ENCODE results near the gene CLEC10A.
A peak's percentile ranks its signal among the peaks of the same experiment; 100 is the strongest.
"Not testable (repeated sequence)": the region's sequence is repeated elsewhere in the genome, so short reads cannot be mapped to it uniquely, and the experiment has no call there.

CLEC10A gene

DNA sequence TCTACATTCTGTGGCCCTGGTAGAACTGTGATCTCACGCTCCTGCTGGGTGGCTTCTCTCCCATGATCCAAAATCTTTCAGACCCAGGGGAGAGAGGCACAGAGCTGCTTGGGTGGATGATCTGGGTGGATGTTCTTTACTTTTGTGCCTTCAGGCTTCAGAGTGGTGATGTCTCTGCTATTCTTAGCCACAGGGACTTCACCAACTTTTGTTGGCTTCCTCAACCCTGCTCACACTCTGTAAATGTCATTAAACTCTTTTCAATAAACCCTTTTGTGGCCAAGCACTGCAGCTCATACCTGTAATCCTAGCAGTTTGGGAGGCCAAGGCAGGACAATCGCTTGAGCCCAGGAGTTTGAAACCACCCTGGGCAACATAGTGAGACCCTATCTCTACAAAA, 7.6 kb downstream of the CLEC10A start:
- no peak for DNase-seq (ENCODE audit: low read depth)

- no peak for DNase-seq (ENCODE audit: low read depth)
Observed at GRCh38 chr17:7070712-7071111, 9.3 kb downstream of the CLEC10A start.

GRCh38 chr17:7068268-7068667, 11.8 kb downstream of the CLEC10A start:
- no peak for DNase-seq (ENCODE audit: low read depth)

- no peak for DNase-seq (ENCODE audit: low read depth)
Observed at GRCh38 chr17:7067198-7067597, 12.9 kb downstream of the CLEC10A start.

- peak; percentile 34 for DNase-seq (ENCODE audit: low read depth)
Observed at GRCh38 chr17:7064261-7064660, 15.8 kb downstream of the CLEC10A start.

DNA sequence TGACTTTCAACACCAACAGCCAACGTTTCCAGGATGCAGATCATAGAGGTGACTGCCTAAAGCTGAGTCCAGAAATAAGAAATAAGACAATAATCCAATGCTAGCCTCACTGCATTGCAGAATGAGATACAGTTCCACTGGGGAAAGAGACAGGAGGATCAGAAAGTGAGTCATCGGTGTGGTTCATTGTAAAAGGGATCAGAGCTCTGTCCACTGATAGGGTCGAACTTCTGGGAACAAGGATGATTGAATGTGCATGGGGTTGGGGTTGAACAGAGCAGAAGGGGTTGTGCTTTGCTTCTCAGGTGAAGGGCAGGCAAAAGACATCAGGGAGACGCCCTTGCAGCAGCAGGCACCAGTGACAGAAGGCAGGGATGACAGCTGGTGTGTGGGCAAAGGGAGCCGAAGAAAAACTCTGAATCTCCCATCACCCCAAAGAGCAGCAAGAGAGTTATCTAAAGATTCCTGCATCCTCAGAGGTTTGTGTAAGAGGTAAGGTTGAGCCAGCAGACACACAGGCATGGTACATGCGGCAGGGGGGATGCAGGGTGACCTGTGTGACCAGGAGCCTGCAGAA, 16.4 kb downstream of the CLEC10A start:
- DNase-seq (ENCODE audit: low read depth) = peak; percentile 31

DNA sequence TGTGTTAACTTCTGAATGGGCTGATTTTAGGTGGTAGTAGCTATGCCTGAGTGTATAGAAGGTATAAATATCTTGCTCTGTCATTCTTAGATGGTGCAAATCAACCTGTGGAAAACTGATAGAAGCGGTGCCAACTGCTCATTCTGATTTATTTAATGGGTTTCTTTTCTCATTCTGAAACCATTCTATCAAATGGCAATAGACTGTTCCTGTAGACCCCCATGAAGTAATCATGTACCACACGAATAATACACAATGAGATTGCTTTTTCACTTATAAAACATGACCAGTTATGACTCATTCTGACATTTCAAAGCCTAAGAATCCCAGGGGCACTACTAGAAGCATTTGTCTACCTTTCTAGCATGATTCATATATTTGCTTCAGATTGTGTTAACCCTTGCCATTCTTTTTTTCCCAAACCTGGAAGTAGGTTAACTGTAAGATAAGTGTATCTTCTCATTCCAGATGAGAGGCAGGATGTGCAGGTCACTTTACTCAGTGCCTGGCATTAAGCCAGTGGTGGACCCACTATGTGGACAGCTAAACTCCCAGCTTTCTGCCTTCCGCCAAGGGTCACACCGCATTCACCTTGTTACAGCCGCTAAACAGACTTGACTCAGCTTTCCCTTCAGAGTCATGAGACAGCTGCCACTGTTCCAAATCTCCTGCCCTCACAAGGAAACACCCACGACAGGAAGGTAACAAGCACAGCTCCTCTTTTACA, 19.7 kb downstream of the CLEC10A start:
- DNase-seq (ENCODE audit: low read depth) = peak; percentile 85

DNA sequence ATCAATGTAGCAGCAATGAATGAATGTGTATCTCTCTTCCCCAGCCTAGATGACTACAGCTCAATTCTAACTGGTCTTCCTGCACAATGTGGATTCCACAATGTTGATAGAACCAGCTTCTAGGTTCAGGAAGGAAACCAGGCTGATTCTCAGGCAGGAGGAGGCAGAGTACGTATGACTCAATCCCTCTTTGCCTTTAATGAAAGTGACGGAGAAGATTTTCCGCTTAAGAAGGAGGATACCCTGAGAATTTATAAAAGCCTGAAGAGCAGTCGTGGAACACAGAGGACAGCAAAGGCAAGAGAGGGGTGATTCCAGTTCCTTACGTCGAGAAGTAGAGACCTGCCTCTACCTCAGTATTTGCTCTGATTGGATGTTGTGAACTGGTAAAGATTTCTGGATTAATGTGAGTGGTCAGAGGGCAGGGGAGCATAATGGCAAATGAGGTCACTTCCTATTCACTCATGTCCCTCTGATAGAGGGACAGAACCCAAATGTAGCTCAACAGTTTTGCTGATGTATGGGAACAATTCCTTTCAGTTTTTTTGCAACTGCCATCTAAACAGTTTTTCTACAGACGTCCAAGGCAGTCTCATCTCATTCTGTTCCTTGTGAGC, 21.1 kb downstream of the CLEC10A start:
- DNase-seq (ENCODE audit: low read depth) = peak; percentile 71

GRCh38 chr17:7056386-7056785, 23.7 kb downstream of the CLEC10A start:
- DNase-seq (ENCODE audit: low read depth) = peak; percentile 65

GRCh38 chr17:7050583-7050982, 29.5 kb downstream of the CLEC10A start:
- not testable (repeated sequence) for DNase-seq (ENCODE audit: low read depth)

- DNase-seq (ENCODE audit: low read depth) = no peak
Observed at GRCh38 chr17:7048968-7049367, 31.1 kb downstream of the CLEC10A start.

DNA sequence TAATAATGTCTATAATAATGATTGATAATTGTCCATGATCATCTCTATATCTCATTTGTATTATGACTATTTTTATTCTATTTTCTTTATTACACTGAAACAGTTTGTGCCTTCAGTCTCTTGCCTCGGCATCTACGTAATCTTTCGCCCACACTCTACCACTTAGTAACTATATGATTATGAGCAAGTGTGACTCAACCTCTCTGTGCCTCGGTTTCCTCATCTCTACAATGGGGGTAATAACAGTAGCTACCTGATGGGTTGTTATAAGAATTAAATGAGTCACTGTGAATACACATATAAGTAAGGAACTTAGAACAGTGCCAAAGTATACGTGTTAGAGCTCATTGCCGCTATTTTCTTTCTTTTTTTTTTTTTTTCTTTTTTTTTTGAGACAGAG, 32.5 kb downstream of the CLEC10A start:
- DNase-seq (ENCODE audit: low read depth) = no peak

DNA sequence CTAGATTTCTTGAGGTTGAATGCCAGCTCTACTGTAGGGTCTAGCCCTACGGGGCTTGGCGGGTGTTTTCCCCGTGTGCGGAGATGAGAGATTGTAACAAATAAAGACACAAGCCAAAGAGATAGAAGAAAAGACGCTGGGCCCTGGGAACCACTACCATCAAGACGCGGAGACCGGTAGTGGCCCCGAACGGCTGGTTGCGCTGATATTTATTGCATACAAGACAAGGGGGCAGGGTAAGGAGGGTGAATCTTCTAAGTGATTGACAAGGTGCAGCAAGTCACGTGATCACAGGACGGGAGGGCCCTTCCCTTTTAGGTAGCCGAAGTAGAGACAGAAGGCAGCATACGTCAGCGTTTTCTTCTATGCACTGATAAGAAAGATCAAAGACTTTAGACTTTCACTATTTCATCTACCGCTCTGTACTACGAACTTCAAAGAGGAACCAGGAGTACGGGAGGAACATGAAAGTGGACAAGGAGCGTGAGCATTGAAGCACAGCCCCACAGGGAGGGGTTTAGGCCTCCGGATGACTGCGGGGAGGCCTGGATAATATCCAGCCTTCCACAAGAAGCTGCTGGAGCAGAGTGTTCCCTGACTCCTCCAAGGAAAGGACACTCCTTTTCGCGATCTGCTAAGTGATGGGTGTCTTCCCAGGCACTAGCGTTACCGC, 33.2 kb downstream of the CLEC10A start:
- not testable (repeated sequence) for DNase-seq (ENCODE audit: low read depth)

DNA sequence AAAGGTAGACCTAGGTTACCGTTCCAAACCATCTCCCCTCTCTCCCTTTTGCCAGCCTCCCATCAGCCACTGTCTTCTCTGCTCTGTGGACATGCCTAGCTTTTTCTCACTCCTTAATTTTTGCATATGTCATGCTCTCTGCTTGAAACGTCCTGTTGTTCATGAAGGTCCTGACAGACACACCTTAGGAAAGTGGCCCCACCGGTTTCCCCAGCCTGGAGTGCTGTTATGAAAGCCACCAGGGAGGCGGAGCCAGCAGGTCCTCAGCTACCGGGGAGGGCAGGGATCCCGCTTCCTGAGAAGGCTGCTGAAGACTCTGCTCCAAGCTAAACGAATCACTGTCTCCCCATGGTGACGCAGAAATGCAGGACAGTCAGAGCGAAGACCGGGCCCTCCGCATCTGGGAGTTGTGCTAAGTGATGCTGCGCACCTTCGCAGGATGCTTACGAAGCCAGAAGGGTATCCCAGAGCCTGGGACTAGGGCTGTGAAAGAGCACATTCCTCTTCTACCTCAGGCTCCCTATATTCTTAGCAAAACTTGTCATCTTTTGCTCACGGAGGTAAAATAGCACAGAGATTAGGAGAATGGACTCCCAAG, 33.8 kb downstream of the CLEC10A start:
- no peak for DNase-seq (ENCODE audit: low read depth)

DNA sequence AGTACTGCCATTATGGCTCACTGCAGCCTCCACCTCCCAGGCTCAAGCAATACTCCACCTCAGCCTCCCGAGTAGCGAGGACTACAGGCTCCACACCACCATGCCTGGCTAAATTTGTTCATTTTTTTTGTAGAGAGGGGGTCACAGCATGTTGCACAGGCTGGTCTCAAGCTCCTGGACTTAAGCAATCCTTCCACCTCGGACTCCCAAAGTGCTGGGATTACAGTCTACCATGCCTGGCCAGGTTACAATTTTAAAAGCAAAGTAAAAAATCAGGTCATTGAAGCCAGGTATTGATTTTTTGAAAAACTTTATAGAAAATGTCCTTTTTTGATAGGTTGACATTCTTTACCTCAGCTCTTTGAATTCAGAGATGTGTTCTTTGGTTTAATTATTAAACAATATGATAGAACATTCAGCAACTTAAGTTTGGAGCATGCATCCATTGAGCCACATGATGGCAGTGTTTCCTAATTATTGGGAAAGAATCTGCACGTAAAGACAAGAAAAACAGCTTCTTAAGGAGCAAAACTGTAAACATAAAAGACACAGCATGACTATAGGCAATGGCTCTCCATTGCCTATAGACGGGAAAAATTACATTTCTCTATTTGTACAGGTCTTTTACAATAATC, 34.4 kb downstream of the CLEC10A start:
- DNase-seq (ENCODE audit: low read depth) = peak; percentile 86

DNA sequence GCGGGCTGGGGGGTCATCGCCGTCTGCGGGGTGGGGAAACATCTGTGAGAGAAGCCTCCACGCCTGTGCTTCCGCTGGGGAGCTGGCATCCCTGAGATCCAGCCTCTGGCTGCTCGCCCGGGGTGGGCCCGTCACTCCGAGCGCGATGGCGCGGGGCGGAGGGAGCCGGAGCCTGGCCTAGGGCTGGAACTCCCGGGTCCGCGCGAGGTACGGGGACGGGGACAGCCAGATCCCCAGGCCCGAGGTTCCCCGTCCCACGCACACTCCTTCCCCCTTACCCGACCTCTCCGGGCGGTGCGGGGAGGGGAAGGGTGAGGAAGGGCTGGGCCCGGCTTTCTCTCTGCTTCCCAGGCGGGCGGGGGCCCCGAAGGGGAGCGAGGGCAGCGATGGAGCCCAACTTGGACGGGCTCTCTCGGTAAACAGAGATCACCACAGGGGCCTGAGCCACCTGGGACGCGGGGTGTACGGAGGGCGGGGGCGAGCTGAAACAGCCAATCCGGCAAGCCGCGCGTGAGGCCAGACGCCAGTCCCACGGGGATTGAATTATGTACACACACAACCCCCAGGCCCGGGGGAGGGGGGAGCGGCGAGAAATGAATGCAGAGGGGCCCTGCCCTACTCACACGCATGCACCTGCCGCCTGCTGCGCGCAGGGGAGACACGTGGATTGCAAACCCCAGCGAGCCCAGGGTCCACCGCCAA, 36.4 kb downstream of the CLEC10A start, which contains the start of gene SLC16A11:
SLC16A11 (minus strand) TSS at position 596 of the 702 bp plus-strand sequence; CDS start at position 17, 579 bp downstream.
- no peak for DNase-seq (ENCODE audit: low read depth)

DNA sequence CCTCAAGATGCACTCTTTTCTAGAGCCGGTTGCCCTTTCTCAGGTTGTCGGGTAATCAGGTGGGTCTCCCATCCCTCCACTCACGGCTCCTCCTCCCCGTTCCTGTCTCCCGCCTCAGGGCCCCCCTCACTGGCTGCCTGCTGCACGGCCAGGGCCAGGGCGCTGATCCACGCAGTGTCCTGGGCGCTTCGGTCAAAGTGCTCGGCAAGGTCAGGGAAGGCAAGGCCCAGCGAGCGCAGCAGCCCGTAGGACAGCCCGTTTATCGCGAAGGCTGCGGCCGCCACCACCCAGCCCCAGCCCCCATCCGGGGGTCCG, 36.9 kb downstream of the CLEC10A start:
- DNase-seq (ENCODE audit: low read depth) = no peak

- no peak for DNase-seq (ENCODE audit: low read depth)
Observed at GRCh38 chr17:7042501-7043181, 37.4 kb downstream of the CLEC10A start.

DNA sequence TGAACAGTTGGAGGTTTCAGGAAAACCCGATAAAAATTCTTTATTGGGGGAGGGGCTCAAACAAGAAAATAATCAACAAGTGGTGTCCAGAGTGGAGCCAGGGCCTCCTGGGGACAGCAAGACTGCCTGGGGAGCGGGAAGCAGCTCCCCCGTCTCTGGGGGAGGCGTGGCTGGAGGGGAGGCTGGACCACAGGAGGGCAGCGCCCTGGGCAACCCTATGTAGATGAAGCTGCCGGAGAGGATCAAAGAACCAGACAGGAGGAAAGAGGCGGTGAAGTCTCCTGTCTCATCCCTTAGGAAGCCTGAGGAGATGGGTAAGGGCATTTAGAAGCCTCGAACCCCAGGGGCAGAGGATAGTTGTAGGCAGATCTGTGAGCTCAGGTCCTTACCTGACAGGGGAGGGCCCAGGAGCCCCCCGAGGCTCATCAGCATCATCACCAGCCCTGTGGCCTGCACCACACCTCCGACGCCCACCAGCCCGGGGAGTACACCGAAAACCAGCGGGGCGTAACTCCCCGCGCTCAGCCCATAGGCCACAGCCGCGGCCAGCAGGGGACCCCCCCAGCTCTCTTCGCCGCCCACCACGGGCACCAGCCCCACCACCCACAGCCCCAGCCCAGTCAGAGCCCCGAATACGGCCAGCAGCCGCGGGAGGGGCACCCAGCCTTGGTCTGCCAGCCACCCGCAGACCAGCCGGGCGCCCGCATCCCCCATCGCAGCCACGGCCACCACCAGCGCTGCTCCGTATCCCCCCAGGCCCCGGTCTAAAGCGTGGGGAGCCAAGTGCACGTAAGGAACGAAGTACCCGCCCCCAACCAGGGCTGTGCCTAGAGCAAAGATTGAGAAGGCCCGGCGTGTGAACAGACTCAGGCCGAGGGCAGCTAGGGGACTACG, 38.2 kb downstream of the CLEC10A start:
- no peak for DNase-seq (ENCODE audit: low read depth)

DNA sequence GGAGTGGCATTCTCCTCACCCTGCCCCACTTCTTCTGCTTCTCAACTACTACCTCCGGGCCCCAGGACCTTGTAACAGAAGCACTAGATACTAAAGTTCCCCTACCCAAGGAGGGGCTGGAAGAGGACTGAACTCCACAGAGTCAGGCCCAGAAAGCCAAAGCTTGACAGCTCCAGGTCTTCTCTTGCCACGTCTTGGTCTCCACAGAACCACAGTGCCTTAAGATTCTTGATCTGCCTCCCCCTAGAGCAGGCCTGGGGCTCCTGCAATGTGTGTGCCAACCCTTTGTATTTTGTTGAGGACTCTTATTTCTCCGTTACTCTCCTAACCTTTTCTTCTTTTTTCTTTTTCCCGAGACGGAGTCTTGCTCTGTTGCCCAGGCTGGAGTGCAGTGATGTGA, 40.2 kb downstream of the CLEC10A start:
- no peak for DNase-seq (ENCODE audit: low read depth)
